Fibroblast of lung (primary cell): ENCODE results near the gene CLMN.

ENCODE experiments used
- EZH2 ChIP-seq: IDR thresholded peaks from 2 replicates; pipeline ENCODE4 v1.5.1; 2012; ENCODE audit warnings: low read length, control low read depth, mild to moderate bottlenecking; ENCODE audit errors: missing control alignments
- TF ChIP-seq, protein P1 (sequence below), 2 donors: IDR thresholded peaks in 1 of 2; conservative IDR thresholded peaks in 1 of 2; 1 replicate in 1 of 2; 2 replicates in 1 of 2; pipeline ENCODE4 v1.5.1; 2011 to 2012; ENCODE audit warnings: low read length in 2 of 2, control low read depth in 1 of 2, inconsistent platforms in 1 of 2, low read depth in 1 of 2, mild to moderate bottlenecking in 1 of 2

DNA sequence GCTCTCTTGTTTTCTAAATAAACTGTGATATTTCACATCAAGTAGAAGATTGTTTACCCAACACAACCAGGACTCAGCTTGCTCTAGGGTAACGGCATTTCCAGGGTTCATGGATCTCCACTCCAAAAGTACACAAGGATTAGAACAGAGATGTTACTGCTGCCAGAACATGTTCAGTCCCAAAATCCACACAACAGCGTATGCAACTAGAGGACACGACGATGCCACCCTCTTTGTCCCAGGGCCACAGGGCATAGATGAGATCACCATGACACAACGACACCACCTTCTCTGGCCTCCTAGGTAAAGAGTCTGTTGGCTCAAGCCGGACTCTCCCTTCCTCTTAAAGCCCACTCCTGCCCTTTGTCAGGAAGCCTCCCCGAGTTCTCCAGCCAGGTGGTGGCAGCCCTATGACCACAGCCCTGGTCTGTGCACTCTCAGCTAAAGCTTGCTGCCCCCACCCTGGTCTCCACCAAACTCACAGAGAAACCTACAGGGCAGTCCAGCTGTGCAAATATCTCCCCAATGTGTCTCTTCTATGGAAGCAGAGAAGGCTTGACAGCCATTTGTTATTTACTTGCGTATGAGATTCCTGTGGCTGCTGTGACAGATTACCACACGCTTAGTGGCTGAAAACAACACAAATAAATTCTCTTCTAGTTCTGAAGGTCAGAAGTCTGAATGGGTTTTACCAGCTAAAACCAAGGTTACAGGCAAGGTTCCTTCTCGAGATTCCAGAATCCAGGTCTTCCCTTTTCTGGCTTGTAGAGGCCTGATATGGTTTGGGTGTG lies 10.3 kb downstream of the CLMN start:
- TF ChIP-seq, protein P1, sequence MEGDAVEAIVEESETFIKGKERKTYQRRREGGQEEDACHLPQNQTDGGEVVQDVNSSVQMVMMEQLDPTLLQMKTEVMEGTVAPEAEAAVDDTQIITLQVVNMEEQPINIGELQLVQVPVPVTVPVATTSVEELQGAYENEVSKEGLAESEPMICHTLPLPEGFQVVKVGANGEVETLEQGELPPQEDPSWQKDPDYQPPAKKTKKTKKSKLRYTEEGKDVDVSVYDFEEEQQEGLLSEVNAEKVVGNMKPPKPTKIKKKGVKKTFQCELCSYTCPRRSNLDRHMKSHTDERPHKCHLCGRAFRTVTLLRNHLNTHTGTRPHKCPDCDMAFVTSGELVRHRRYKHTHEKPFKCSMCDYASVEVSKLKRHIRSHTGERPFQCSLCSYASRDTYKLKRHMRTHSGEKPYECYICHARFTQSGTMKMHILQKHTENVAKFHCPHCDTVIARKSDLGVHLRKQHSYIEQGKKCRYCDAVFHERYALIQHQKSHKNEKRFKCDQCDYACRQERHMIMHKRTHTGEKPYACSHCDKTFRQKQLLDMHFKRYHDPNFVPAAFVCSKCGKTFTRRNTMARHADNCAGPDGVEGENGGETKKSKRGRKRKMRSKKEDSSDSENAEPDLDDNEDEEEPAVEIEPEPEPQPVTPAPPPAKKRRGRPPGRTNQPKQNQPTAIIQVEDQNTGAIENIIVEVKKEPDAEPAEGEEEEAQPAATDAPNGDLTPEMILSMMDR (conservative IDR thresholded peaks at IDR 0.05 in 1 of 2, IDR thresholded peaks at IDR 0.05 in 1 of 2; ENCODE audit: low read depth in 1 of 2, low read length in 2 of 2): no peak
- no peak for TF ChIP-seq EZH2
